GM19023 (cell line): ENCODE measurements around the gene PPP1R37.
"Not testable (repeated sequence)": the region's sequence is repeated elsewhere in the genome, so short reads cannot be mapped to it uniquely, and the experiment has no call there.

Experiments
- ATAC-seq: cut with Tn5 transposase; IDR thresholded peaks from one replicate; pipeline ENCODE4 v1.9.1; 2021; ENCODE audit warnings: mild to moderate bottlenecking, moderate library complexity; ENCODE audit not compliant: unreplicated experiment

Gene PPP1R37

DNA sequence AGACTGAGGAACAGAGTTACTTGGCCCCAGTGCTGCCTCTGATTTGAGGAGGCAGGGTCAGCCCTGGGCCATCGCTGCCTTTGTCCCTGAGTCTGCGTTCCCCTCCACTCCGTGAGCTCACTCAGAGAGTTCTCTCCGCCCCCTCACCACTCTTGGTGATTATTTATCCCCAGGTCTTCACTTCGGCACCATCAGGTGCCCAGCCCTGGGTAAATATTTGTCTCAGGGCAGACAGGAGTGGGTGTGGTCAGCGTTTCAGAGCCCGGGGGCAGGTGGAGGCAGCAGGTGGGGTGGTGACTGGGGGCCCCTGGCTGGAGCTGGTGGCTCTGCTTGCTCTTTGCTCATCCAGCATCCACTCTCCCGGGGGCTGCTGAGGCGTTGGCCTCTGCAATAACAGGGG, 20.6 kb downstream of the PPP1R37 start:
- no peak for ATAC-seq

DNA sequence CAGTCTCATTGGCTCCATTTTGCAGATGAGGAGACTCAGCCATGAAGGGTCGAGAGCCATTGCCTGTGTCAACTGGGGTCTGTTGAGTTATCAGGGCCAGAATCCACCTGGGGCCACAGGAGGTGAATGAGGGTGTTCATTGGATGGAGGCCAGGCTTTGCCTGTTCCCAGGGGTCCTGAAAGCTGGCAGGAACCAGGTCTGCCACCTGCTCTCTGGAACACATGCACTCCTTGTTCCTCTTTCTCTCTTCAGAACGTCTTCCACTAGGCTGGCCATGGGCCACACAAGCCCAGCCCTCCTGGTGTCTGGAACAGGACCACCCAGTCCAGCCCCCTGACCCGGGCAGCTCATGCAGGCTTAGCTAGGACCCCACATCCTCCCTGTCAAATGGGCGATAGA, 21.1 kb downstream of the PPP1R37 start:
- no peak for ATAC-seq

DNA sequence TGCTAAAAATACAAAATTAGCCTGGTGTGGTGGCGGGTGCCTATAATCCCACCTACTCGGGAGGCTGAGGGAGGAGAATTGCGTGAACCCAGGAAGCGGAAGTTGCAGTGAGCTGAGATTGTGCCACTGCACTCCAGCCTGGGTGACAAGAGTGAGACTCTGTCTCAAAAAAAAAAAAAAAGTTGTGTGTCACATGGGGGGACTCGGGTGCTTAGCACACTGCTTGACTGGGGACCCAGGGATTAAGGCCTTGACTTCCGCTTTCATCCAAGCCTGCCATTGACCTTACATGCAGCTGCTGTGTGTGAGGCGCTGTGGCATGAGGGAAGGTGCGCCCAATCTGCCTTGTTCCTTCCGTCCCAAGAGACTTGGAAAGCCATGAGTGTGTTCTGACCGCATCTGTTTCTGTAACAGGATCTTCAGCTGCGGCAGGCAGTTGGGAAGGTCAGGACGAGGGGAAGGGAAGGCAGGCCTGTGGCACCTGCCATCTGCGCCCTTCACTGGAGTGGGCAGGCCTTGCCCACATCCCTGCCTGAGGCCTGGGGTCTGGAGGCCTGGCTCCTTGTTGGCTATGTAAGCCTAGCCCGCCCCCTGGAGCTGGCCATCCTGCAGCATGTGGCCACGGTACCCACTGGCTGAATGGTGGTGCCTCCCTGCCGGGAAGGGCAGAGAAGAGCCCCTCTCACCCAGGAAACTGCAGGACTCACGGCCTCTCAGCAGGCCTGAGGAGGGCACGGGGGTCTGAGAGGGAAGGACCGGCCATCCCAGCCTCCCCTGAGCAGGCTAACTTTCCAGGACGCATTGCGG, 23.0 kb downstream of the PPP1R37 start:
- ATAC-seq = no peak

DNA sequence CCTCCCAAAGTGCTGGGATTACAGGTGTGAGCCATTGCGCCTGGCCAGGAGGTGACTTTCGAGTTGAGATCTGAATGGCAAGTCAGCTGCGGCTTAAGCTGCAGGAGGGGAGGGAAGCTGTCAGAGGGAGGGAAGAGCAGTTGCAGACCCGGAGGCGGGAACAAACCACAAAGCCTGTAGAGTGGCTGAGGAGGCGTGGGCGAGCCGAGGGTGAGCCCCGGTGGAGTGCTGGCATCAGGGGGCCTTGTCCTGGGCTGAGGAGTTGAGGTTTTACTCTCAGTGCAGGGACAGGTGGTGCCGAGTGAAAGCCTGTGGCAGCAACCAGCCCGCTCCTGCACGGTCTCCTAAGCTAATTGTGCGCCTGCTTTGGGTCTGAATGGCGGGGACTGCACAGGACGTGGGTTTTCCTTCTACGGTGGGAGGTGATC, 24.2 kb downstream of the PPP1R37 start:
- ATAC-seq = no peak

DNA sequence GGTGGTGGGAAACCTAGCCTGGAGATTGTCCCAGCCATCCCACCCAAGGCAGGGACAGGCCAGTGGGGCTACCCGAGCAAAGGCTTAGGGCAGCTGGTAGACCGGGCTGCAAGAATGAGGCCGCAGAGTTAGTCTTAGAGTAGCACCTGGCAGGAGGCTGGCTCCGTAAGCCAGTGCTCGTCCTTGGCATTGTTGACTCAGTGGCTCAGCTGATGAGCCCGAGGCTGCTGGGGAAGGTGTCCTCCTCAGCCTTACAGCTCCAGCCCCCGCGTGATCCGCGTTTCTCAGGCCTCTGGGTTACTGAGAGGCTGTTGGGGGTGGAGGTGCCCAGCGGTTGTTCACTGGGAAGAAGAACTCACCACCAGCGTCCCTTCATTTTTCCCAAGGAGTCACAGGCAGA, 24.7 kb downstream of the PPP1R37 start:
- ATAC-seq = no peak

DNA sequence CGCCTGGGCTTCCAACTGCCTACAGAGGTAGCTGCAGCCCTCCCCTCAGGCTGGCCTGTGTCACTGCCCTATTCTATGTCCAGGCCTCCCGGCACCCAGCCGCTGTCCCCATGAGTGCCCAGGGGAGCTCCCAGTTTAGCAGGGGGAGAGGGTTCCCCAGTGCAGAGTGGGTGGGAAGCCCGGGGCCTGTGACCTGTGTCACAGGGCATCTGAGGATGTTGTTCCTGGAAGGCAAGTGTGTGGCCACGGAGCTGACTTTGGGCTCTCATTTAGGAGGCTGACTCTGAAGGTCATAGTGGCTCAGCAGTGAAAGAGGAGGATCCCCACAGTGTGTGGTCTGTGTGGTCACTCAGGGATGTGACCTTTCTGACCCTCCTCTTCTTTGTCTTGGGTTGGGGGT, 25.1 kb downstream of the PPP1R37 start:
- ATAC-seq = no peak

DNA sequence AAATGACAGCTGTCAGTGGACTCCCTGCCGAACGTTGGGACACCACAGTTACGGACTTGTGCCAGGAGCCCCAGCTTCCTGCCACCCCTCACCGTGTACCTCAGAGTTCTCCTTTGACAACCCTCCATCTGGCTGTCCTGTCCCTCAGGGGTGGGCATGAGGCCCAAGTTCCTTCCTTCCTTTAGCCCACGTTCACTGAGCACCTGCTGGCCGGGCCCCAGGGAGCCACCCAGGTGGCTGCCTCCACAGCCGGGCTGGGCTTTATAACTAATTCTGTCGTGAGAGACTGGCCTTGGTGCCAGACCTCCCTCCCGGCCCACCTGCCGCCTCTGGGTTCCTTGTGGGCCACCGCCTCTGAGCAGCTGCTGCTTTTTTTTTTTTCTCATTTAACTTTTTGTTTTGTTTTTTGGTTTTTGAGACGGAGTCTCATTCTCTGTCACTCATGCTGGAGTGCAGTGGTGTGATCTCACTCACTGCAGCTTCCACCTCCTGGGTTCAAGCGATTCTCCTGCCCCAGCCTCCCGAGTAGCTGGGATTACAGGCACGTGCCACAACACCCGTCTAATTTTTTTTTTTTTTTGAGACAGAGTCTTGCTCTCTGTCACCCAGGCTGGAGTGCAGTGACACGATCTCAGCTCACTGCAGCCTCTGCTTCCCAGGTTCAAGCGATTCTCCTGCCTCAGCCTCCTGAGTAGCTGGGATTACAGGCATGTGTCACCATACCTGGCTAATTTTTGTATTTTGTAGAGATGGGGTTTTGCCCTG, 25.8 kb downstream of the PPP1R37 start:
- not testable (repeated sequence) for ATAC-seq

DNA sequence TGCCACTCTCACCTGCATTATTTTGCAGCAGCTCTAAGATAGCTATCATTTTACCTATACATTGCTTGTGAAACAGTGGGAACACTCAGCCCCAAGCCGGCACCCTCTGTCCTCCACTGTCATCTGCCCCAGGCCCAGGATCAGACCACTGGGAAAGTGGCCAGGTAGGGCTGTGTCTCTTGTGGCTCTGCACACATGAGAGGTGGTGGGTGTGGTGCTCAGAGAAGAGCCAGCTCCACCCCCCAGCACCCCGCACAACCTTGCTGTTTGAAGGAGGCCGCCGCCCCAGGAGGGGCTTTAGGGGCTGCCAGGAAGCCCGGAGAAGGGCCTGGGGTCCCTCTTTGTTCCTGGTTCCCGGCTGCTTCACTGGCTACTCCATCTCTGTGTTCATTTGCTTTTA, 26.6 kb downstream of the PPP1R37 start:
- ATAC-seq = no peak

DNA sequence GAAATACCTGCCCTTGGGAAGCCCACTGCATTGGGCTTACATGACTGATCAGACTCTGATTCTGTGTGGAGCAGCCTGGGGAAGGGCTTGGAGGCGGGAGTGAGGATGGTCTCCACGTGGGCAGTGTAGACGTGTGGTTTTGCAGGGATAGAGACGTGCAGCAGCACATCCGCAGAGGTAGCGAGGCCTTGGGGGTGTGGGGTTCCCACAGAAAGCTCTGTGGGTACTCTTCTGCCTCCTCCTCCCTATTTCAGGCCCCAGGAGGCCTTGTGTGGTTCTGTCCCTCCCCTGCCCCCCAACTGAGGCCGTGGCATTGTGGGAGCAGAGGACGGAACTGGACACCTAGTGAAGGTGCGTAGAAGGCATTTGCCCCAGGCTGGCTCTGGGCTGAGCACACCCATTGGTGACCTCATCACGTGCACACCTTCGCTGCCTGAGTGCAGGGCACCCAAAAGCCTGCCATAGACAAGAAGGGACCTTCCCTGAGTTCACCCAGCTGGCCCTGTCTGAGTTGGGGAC, 28.9 kb downstream of the PPP1R37 start:
- ATAC-seq = no peak

DNA sequence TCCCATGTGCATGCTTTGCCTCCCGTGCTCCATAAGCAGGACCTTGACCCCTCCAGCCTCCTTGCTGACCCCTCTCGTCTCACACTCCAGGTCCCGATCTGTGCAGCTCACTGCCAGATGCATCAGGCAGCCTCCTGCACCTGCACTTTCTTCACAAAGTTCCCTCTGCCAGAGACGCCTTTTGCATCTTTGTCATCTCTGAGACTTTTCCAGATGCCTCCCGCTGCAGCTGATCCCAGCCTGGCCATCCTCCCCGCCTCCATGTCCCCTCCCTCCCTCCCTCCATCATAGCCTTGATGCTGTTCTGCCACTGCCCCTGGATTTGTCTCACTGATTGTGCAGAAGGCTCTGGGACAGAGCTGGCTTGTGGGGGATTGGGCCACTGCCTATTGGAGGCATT, 29.9 kb downstream of the PPP1R37 start:
- no peak for ATAC-seq

DNA sequence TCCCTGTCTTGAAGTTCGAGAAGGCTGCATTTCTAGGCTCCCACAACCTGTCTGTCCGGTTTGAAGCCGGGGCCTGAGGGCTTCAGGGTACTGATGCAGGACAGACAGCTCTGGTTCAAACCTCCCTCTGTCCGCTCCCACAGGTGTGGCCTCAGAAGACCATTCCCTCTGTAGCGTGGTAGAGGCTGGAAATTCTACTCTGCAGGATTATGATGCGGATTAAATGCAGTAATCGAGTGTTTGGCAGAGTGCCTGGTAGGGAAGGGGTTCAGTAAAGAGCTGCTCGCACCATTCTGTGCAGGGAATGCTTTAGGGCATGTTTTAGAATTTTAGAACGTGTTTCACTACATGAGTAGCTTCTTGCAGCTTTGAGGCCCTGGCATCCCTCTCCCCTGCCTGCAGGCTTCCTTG, 30.5 kb downstream of the PPP1R37 start:
- no peak for ATAC-seq

DNA sequence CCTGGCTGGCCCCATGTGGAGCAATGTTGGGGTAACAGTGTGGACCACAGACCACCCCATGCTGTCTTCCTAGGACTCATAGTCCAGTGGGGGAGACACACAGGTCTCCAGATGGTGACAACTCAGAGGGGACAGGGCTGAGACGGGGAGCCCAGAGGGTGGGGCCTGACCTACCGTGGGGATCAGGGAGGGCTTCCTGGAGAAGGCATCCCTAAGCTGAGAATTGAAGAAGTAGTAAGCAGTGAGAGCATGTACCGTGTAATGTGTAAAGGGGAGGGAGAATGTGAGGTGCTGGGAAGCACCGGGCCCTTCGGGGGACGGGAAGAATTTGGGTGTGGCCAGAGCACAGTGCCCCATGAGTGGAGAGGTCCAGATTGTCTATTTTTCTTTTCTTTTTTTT, 31.0 kb downstream of the PPP1R37 start:
- ATAC-seq = no peak

DNA sequence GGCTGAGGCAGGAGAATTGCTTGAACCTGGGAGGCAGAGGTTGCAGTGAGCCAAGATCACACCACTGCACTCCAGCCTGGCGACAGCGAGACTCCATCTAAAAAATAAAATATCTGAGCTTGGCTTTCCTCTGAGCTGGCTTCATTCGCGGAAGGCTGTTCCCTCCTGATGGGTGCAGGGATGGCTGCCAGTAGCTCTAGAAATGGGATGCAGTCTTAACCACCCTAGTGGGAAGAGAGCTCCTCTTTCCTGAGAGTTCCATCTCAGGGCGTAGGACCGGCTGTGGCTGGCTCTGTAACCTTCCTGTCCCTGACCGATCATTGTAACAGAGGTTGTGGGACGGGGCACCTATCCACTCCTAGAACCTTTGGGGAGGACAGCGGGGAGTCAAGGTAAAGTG, 32.4 kb downstream of the PPP1R37 start:
- ATAC-seq = no peak

DNA sequence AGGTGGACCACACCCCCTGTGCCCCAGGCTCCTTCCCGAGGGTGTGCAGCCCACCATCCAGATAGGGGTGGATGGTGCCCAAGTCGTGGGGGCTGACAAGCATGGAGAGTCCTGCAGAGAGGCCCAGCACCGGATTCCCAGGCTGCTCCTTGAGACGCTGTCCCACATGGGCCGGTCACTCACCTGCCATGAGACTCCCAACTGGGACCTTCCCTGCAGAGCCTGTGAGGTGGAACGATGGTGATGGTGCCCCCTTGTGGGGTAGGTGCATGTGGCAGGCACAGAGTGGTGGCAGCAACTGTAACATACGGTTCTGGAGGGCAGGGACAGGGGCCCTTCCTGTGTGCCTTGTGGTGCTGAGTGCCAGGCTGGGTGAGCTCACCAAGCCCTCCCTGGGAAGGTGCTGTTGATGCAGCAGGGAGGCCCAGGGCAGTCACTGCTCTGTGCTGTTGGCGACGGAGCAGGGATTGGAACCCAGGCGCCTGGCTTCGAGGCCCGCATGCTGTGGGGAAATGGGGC, 33.1 kb downstream of the PPP1R37 start:
- peak; percentile 60 for ATAC-seq

DNA sequence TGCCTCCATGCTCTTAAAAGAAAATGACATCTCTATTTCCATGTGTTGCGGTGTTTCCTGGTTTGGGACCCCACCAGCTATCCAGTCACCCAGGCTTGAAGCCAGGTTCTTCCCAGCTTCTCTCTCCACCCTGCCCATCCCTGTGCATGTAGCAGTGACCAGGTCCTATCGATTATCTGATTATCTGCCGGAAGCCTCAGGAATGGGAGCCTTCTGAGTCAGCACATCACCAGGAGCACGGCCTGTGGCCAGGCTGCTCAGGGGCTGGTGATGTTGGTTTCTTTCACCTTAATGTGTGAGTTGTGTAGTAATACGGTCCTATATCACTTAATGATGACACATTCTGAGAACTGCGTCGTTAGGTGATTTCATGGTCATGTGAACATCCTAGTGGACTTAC, 33.7 kb downstream of the PPP1R37 start:
- ATAC-seq = no peak

DNA sequence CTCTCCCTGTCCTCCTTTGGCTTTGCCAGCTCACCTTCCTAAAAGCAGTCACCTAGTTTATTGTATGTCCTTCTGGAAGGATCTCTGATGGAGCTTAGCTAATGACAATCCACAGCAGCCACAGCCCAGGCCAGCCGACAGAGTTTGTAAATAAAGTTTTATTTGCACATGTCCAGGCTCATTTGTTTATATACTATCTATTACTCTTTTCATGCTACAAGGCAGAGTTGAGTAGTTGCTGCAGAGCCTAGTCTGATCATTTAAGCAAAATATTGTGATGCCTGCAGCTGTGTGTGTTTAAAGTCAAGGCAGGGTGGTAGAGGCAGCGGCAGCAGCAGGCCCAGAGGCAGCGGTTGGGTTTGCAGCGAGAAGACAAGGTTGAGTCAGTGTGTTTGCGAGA, 35.2 kb downstream of the PPP1R37 start:
- no peak for ATAC-seq

DNA sequence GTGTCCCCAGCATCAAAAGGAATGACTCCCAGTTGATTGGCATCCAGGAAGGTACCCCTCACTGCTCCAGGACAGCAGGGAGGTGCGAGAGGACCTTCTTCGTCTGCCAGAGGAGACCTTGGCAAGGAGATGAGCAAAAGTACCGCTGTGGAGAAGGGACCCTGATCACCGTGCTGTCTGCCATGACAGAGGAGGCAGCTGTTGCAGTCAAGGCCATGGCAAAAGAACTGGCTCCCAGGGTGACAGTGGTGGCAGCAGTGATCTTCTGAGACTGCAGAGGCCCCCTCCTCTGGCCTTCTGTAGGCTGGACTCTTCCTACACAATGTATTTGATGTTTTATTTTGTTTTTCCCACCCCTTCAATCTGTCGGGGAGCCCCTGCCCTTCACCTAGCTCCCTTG, 35.8 kb downstream of the PPP1R37 start:
- no peak for ATAC-seq

DNA sequence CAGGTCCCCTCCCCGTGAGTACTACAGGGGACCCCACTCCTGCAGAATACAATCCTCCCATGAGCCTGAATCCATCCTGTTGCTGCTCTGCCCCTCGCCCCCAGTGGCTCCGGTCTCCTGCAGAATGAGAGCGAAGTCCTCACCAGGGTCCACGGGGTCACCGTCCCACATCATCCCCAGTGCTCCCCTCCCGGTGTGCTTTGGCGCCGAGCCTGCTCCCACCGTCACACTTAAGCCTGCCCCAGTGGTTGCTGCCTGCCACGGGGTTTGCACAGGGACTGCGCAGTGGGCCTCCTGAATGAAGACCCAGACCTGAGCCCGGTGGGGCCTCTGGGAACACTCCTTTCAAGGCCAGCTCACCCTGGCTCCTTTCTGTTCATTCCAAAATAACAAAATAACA, 37.3 kb downstream of the PPP1R37 start:
- ATAC-seq = no peak

DNA sequence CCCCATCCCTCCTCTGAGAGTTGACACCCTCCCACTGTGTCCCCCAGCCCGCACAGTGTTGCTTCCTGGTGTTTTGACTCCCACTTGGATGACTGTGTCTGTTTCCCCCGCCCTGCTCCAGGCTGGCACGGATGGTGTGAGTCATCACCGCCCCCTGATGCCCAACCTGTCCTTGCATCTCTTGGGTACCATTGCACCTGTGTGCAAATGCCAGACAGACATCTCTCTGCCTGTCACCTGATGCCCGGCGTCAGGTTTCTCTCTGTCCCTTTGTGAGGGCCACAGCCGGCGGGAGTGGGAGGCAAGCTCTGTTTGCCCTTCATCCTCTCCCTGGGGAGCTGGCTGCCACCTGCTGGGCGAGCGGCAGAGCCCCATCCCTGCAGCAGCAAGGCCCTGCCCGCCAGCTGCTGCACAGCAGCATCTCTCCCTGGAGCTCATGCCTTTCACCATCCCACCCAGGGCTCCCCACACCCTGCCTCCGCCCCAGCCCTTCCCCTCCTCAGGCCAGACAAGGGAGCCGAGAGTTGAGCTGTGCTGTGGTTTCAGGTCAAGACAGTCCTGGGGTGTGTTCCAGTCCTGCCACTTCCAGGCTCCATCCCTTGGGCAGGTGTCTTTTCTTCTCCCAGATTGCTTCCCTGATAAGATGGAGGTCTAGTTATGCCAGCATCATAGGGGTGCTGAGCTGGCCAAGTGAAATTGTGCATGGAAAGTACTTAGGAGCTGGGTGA, 38.1 kb downstream of the PPP1R37 start:
- ATAC-seq = no peak

DNA sequence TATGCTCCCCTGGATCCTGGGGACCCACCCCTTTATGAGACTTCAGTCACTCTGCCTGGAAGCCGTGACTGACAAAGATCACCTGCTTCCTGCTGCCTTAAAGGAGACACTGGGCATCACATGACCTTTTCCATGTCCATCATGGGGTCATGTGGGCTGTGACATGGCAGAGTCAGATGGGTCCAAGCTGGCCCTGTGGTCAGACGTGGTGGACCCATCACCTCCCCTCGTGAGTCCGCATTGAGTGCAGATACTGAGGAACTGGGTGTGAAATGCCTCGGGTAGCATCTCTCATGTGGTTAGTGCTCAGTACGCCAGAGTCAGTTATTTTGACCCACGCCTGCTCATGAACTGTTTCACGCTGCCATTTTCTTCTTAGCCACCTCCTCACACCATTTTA, 40.7 kb downstream of the PPP1R37 start:
- ATAC-seq = no peak

DNA sequence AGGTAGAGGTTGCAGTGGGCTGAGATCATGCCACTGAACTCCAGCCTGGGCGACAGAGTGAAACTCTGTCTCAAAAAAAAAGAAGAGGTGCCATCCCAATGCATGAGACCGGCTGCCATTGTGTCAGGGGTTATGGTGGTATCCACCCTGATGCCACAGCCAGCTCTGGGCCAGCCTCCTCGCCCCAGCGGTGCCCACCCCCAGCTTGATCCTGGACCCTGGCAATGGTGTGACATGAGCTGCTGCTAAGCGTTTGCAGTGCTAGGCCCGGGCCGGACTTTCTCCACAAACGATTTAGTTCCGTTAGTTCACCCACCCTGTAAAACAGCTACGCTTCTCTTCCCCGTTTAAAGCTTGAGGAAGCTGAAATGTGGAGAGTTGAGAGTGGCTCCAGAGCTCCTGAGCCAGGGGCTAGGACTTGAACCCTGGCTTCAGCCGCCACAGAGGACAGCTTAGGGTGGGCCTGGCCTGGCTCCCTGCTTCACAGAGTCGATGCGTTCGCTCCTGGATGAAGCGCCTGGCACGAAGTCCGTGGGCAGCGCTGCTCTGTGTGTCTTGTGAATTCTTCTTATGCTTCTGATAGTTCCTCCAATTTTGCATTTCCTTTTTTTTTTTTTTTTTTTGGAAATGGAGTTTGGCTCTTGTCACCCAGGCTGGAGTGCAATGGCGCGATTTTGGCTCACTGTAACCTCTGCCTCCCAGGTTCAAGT, 42.4 kb downstream of the PPP1R37 start:
- ATAC-seq = no peak
